NCI-H1105 (cell line): ENCODE measurements around the gene SLC7A10.
"Not testable (repeated sequence)": the region's sequence is repeated elsewhere in the genome, so short reads cannot be mapped to it uniquely, and the experiment has no call there.

Experiments used
- DNase-seq: peaks from one replicate; lab custom pipeline; 2025; lab: John Stamatoyannopoulos, UW

The SLC7A10 gene

GRCh38 chr19:33236696-33237390 lies 11.2 kb upstream of the SLC7A10 start:
- no peak for DNase-seq

- DNase-seq = no peak
Observed at GRCh38 chr19:33235996-33236350, 10.3 kb upstream of the SLC7A10 start.

GRCh38 chr19:33235269-33235995 lies 9.8 kb upstream of the SLC7A10 start:
- DNase-seq = peak; percentile 53

GRCh38 chr19:33234736-33235135 lies 9.1 kb upstream of the SLC7A10 start:
- no peak for DNase-seq

GRCh38 chr19:33234092-33234491 lies 8.4 kb upstream of the SLC7A10 start:
- DNase-seq = no peak

GRCh38 chr19:33233056-33233873 lies 7.6 kb upstream of the SLC7A10 start:
- DNase-seq = no peak

- DNase-seq = no peak
Observed at GRCh38 chr19:33232656-33233055, 7.0 kb upstream of the SLC7A10 start.

- no peak for DNase-seq
Observed at GRCh38 chr19:33231511-33231910, 5.9 kb upstream of the SLC7A10 start.

GRCh38 chr19:33229962-33230361 lies 4.3 kb upstream of the SLC7A10 start:
- DNase-seq = no peak

- DNase-seq = no peak
Observed at GRCh38 chr19:33227870-33228599, 2.4 kb upstream of the SLC7A10 start.

GRCh38 chr19:33227242-33227650 lies 1.6 kb upstream of the SLC7A10 start:
- no peak for DNase-seq

GRCh38 chr19:33226550-33227241 lies 1.0 kb upstream of the SLC7A10 start:
- DNase-seq = no peak

GRCh38 chr19:33224694-33225457 lies 774 bp downstream of the SLC7A10 start:
- DNase-seq = no peak

- DNase-seq = not testable (repeated sequence)
Observed at GRCh38 chr19:33222255-33222654, 3.4 kb downstream of the SLC7A10 start.

- DNase-seq = no peak
Observed at GRCh38 chr19:33221638-33222037, 4.0 kb downstream of the SLC7A10 start.

- no peak for DNase-seq
Observed at GRCh38 chr19:33220735-33221134, 4.9 kb downstream of the SLC7A10 start.

GRCh38 chr19:33220115-33220514 lies 5.5 kb downstream of the SLC7A10 start:
- no peak for DNase-seq

- DNase-seq = no peak
Observed at GRCh38 chr19:33219261-33219815, 6.3 kb downstream of the SLC7A10 start.

- DNase-seq = no peak
Observed at GRCh38 chr19:33217881-33218280, 7.8 kb downstream of the SLC7A10 start.

GRCh38 chr19:33216198-33216830 lies 9.3 kb downstream of the SLC7A10 start:
- DNase-seq = no peak
